HepG2 (cell line): ENCODE data around the gene SPTB. TPM values are rescaled to one million over a fixed set of nuclear protein-coding genes. Genes with fewer than 3 reads are reported as not detected.

Experiments
- ATAC-seq: fragments of 200-7000 bp; cut with Tn5 transposase; 3 replicates; pipeline ENCODE4 v1.9.1; 2020; ENCODE audit warnings: mild to moderate bottlenecking, moderate library complexity
- BruUV-seq: library from RNA; stranded (reverse); fragments of 400-500 nt; replicated peaks from 2 replicates; lab custom pipeline; 2021; lab: Mats Ljungman, UMichigan
- CTCF ChIA-PET: fragments of 300-600 bp; formaldehyde crosslinking; extraction: SDS; loops from one replicate; lab custom pipeline; 2021; ENCODE audit warnings: low total read pairs, inconsistent platforms, low intra/inter-chr PET ratio; lab: Yijun Ruan, JAX
- POLR2A ChIA-PET: fragments of 350-600 bp; sonication (Branson Sonifier 250); formaldehyde crosslinking; loops from one replicate; lab custom pipeline; 2020; ENCODE audit warnings: antibody characterized with exemption, inconsistent platforms; lab: Yijun Ruan, JAX
- DNase-seq: peaks from one replicate; pipeline ENCODE4 v3.0.0-alpha.2; 2015; ENCODE audit warnings: low spot score
- FAIRE-seq: peaks from 3 replicates; lab custom pipeline; 2011; peaks lifted over from hg19 to GRCh38; lab: Jason Lieb, UNC
- H2AFZ ChIP-seq: one replicate; pipeline ENCODE4 v1.6.1; 2011; ENCODE audit warnings: low read length, inconsistent platforms
- H3K27ac ChIP-seq: fragments of 300-600 bp; 3 replicates; pipeline ENCODE4 v1.8.0; 2011; ENCODE audit warnings: mixed run types, mild to moderate bottlenecking, mixed read lengths, low read length, inconsistent platforms; ENCODE audit not compliant: insufficient read depth; ENCODE audit errors: extremely low read length
- H3K27me3 ChIP-seq, 2 experiments: fragments of 200-600 bp in 1 of 2; 2 replicates in 1 of 2; 3 replicates in 1 of 2; pipeline versions ENCODE4 v1.6.0 to v1.8.0; 2011; ENCODE audit warnings: low read length in 2 of 2, mild to moderate bottlenecking in 2 of 2, moderate library complexity in 2 of 2, inconsistent platforms in 1 of 2; ENCODE audit not compliant: insufficient read depth in 2 of 2, control insufficient read depth in 1 of 2
- H3K36me3 ChIP-seq, 2 experiments: fragments of 200-600 bp in 1 of 2; replicated peaks in 1 of 2; 2 replicates in 1 of 2; 3 replicates in 1 of 2; pipeline versions ENCODE4 v1.5.1 to v1.8.0; 2011; ENCODE audit warnings: low read length in 2 of 2, inconsistent platforms in 1 of 2; ENCODE audit not compliant: insufficient read depth in 2 of 2, control insufficient read depth in 1 of 2
- H3K4me1 ChIP-seq: 2 replicates; pipeline ENCODE4 v1.5.1; 2012; ENCODE audit warnings: low read length, inconsistent platforms; ENCODE audit not compliant: insufficient read depth
- H3K4me2 ChIP-seq: 2 replicates; pipeline ENCODE4 v1.6.0; 2011; ENCODE audit warnings: low read depth, low read length, inconsistent platforms
- H3K4me3 ChIP-seq, 3 experiments: fragments of 200-600 bp in 1 of 3; sonication (generic), shearing (Covaris generic) in 1 of 3; replicated peaks in 1 of 3; 2 replicates each; pipeline ENCODE4 v1.5.1; 2011 to 2016; ENCODE audit warnings: low read length in 3 of 3, inconsistent platforms in 2 of 3, low read depth in 2 of 3, mild to moderate bottlenecking in 2 of 3, control low read depth in 1 of 3, mixed read lengths in 1 of 3; ENCODE audit not compliant: insufficient read depth in 1 of 3
- H3K79me2 ChIP-seq: one replicate; pipeline ENCODE4 v1.6.1; 2011; ENCODE audit warnings: low read length, inconsistent platforms; ENCODE audit not compliant: insufficient read depth
- H3K9ac ChIP-seq: 2 replicates; pipeline ENCODE4 v1.6.0; 2011; ENCODE audit warnings: mild to moderate bottlenecking, low read depth, low read length, inconsistent platforms; ENCODE audit not compliant: insufficient read depth
- H3K9me3 ChIP-seq: 2 replicates; pipeline ENCODE4 v1.5.1; 2012; ENCODE audit warnings: mild to moderate bottlenecking, low read length
- H4K20me1 ChIP-seq: 2 replicates; pipeline ENCODE4 v1.6.0; 2011; ENCODE audit warnings: inconsistent platforms, mild to moderate bottlenecking, low read length, moderate library complexity; ENCODE audit not compliant: insufficient read depth
- ETV5 ChIP-seq: IDR thresholded peaks from 2 replicates; pipeline ENCODE4 v1.6.1; 2018; ENCODE audit warnings: missing biosample characterization, missing genetic modification reagents, inconsistent platforms, borderline replicate concordance
- RARA ChIP-seq: IDR thresholded peaks from 2 replicates; pipeline ENCODE4 v1.6.1; 2016; ENCODE audit warnings: missing genetic modification reagents, missing compliant biosample characterization
- RNF2 ChIP-seq: fragments of 450-650 bp; conservative IDR thresholded peaks from 2 replicates; pipeline ENCODE4 v1.6.1; 2016; ENCODE audit warnings: low read depth
- SMC3 ChIP-seq: IDR thresholded peaks from 2 replicates; pipeline ENCODE4 v1.6.1; 2011; ENCODE audit warnings: low read length, improper control_type of control experiment
- STAG1 ChIP-seq: sonication (generic); formaldehyde crosslinking; IDR thresholded peaks from 2 replicates; pipeline ENCODE4 v1.4.0; 2020; ENCODE audit warnings: missing genetic modification reagents
- YEATS2 ChIP-seq: sonication (generic); formaldehyde crosslinking; IDR thresholded peaks from 2 replicates; pipeline ENCODE4 v1.4.0; 2020; ENCODE audit warnings: missing genetic modification reagents, borderline replicate concordance
- ZNF136 ChIP-seq: sonication (generic); formaldehyde crosslinking; IDR thresholded peaks from 2 replicates; pipeline ENCODE4 v1.8.1; 2022; ENCODE audit warnings: low read depth, mild to moderate bottlenecking, moderate library complexity, missing genetic modification reagents
- WGBS: methylation state at CpG from one replicate; pipeline ENCODE4 v1.1.6; 2017; ENCODE audit warnings: low lambda C conversion rate; 5-methylcytosine and 5-hydroxymethylcytosine counted together
- in situ Hi-C: cut with HindIII; loops from 2 replicates; pipeline ENCODE4 v1.10.0; 2017; ENCODE audit warnings: low pct_unique_long_range_greater_than_20kb; ENCODE audit not compliant: extremely low pct_ligation_motif_present
- intact Hi-C: fragments of 100-400 bp; cut with micrococcal nuclease; formaldehyde crosslinking; loops from one replicate; pipeline ENCODE4 v1.10.0; 2022; ENCODE audit not compliant: unreplicated experiment
- polyA plus RNA-seq, 8 experiments: library from polyadenylated mRNA; depleted of rRNA in 3 of 8; stranded (reverse) in 7 of 8; unstranded in 1 of 8; fragments of >200 nt; fragmentation: Illumina TruSeq in 4 of 8; extraction: Trizol in 4 of 8; gene quantifications; 2 replicates each; pipeline versions ENCODE4 v1.2.1 to v1.2.3, GENCODE V29; 2011 to 2016; ENCODE audit warnings: low read depth in 4 of 8, missing spikeins in 1 of 8, mixed read lengths in 1 of 8; ENCODE audit not compliant: insufficient read depth in 1 of 8
- total RNA-seq, 5 experiments: library from RNA; depleted of rRNA; stranded (reverse); fragments of >200 nt; fragmentation: Illumina TruSeq; extraction: Trizol; gene quantifications; 2 replicates each; pipeline ENCODE4 v1.2.3, GENCODE V29; 2016; ENCODE audit warnings: low read depth in 1 of 5
- TF ChIP-seq, protein P1 (sequence below): sonication (generic); formaldehyde crosslinking; IDR thresholded peaks from 2 replicates; pipeline ENCODE4 v1.5.0; 2020; ENCODE audit warnings: mild to moderate bottlenecking, missing genetic modification reagents, moderate library complexity
- TF ChIP-seq, protein P2 (sequence below): sonication (generic); formaldehyde crosslinking; IDR thresholded peaks from 2 replicates; pipeline ENCODE4 v1.5.0; 2020; ENCODE audit warnings: mild to moderate bottlenecking, missing genetic modification reagents, borderline replicate concordance
- TF ChIP-seq, protein P3 (sequence below), 2 experiments: sonication (generic) in 1 of 2; formaldehyde crosslinking in 1 of 2; IDR thresholded peaks; 2 replicates each; pipeline versions ENCODE4 v1.4.0 to v1.6.1; 2016 to 2020; ENCODE audit warnings: borderline replicate concordance in 1 of 2, low read depth in 1 of 2, mild to moderate bottlenecking in 1 of 2, missing genetic modification reagents in 1 of 2

SPTB gene
- total and polyA plus RNA-seq, 2 of the 13 experiments (the other 11 are each of a cell fraction or from before 2014, with no cell fraction given), result 0.01 to 0.02 TPM

DNA sequence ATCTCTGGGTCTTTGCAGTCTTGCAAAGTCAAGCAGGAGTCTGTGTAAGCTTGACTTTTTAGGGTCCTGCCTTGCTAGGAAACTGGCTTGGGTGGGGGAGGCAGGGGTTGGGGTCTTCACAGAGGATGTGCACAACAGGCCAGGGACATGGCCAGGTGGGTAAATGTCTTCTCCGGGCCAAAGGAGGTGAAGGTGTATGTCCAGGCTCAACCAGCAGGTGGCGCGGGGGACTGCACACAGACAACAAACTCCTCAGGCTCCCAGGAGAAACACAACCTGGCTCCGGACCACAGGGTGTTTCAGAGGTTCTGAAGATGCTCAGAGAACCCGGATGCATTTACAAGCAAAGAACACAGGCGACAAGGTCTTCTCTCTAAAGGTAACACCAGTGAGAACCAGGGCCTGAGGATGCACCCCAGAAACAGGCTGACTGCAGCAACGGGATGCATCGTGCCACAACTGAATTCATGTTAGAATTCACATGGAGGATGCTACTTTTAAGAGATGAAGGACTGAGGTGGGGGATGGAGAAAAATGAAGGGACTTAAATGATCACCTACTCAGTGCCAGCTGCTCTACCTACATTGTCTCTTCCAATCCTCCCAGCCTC lies 119.5 kb downstream of the SPTB start:
- Histone ChIP-seq H3K4me1 (peaks cover 30% of the 10 kb centered on the region), H3K27ac (no peak overlapping the region), H3K4me3 (no peak overlapping the region), H3K27me3 (peaks cover 5 to 44% of the 10 kb centered on the region in 2 experiments; a peak in 3 of 5 replicates), H3K36me3 (no peaks in the 10 kb centered on the region), H3K9ac (no peak overlapping the region), H3K79me2 (no peaks in the 10 kb centered on the region), H4K20me1 (no peaks in the 10 kb centered on the region), H2AFZ (no peak overlapping the region), H3K9me3 (no peaks in the 10 kb centered on the region), H3K4me2 (no peak overlapping the region)
- DNase-seq (peak; percentile 34), FAIRE-seq (no peak), ATAC-seq (peak; percentile 38; the same call in 2 of the 3 replicates)
- in situ Hi-C loops (no loop called here), intact Hi-C loops (no loop called here)
- BruUV-seq, result no TSS peak
- WGBS, result 15% methylated on average over 5 of the region's 8 CpGs
- ChIA-PET POLR2A (no interaction called here), CTCF (interaction anchor here (1.4 kb wide), 1 partner anchor 131 kb away, joined by 4 read pairs; no protein-coding TSS in a partner anchor)
- TF ChIP-seq STAG1 (peak; percentile 36), RARA (CRISPR knock-in tag) (no peak), YEATS2 (CRISPR knock-in tag) (no peak), ETV5 (no peak), RNF2 (no peak), ZNF136 (CRISPR knock-in tag) (no peak), SMC3 (peak; percentile 21; the same call in 1 of the 2 replicates)
- TF ChIP-seq, protein P1, sequence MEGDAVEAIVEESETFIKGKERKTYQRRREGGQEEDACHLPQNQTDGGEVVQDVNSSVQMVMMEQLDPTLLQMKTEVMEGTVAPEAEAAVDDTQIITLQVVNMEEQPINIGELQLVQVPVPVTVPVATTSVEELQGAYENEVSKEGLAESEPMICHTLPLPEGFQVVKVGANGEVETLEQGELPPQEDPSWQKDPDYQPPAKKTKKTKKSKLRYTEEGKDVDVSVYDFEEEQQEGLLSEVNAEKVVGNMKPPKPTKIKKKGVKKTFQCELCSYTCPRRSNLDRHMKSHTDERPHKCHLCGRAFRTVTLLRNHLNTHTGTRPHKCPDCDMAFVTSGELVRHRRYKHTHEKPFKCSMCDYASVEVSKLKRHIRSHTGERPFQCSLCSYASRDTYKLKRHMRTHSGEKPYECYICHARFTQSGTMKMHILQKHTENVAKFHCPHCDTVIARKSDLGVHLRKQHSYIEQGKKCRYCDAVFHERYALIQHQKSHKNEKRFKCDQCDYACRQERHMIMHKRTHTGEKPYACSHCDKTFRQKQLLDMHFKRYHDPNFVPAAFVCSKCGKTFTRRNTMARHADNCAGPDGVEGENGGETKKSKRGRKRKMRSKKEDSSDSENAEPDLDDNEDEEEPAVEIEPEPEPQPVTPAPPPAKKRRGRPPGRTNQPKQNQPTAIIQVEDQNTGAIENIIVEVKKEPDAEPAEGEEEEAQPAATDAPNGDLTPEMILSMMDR (CRISPR knock-in tag), result peak; percentile 70
- TF ChIP-seq, protein P2, sequence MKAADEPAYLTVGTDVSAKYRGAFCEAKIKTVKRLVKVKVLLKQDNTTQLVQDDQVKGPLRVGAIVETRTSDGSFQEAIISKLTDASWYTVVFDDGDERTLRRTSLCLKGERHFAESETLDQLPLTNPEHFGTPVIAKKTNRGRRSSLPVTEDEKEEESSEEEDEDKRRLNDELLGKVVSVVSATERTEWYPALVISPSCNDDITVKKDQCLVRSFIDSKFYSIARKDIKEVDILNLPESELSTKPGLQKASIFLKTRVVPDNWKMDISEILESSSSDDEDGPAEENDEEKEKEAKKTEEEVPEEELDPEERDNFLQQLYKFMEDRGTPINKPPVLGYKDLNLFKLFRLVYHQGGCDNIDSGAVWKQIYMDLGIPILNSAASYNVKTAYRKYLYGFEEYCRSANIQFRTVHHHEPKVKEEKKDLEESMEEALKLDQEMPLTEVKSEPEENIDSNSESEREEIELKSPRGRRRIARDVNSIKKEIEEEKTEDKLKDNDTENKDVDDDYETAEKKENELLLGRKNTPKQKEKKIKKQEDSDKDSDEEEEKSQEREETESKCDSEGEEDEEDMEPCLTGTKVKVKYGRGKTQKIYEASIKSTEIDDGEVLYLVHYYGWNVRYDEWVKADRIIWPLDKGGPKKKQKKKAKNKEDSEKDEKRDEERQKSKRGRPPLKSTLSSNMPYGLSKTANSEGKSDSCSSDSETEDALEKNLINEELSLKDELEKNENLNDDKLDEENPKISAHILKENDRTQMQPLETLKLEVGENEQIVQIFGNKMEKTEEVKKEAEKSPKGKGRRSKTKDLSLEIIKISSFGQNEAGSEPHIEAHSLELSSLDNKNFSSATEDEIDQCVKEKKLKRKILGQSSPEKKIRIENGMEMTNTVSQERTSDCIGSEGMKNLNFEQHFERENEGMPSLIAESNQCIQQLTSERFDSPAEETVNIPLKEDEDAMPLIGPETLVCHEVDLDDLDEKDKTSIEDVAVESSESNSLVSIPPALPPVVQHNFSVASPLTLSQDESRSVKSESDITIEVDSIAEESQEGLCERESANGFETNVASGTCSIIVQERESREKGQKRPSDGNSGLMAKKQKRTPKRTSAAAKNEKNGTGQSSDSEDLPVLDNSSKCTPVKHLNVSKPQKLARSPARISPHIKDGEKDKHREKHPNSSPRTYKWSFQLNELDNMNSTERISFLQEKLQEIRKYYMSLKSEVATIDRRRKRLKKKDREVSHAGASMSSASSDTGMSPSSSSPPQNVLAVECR (CRISPR knock-in tag), result no peak
- TF ChIP-seq, protein P3, sequence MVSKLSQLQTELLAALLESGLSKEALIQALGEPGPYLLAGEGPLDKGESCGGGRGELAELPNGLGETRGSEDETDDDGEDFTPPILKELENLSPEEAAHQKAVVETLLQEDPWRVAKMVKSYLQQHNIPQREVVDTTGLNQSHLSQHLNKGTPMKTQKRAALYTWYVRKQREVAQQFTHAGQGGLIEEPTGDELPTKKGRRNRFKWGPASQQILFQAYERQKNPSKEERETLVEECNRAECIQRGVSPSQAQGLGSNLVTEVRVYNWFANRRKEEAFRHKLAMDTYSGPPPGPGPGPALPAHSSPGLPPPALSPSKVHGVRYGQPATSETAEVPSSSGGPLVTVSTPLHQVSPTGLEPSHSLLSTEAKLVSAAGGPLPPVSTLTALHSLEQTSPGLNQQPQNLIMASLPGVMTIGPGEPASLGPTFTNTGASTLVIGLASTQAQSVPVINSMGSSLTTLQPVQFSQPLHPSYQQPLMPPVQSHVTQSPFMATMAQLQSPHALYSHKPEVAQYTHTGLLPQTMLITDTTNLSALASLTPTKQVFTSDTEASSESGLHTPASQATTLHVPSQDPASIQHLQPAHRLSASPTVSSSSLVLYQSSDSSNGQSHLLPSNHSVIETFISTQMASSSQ (IDR thresholded peaks at IDR 0.05; ENCODE audit: low read depth), result no peak
- TF ChIP-seq, protein P3 (CRISPR knock-in tag; IDR thresholded peaks at IDR 0.05; ENCODE audit: borderline replicate concordance), result no peak
